Breast epithelium (tissue), 3 donors: ENCODE results near the gene TIGIT.

Experiments used
- POLR2A ChIP-seq: fragments of 450-650 bp; IDR thresholded peaks from one replicate; pipeline ENCODE4 v1.6.1; 2016; ENCODE audit warnings: antibody characterized with exemption, mild to moderate bottlenecking, moderate library complexity
- POLR2AphosphoS5 ChIP-seq, 3 donors: sonication (generic); formaldehyde crosslinking; IDR thresholded peaks; one replicate each; pipeline ENCODE4 v1.6.1; 2017; ENCODE audit warnings: antibody characterized with exemption in 3 of 3
- TF ChIP-seq, protein P1 (sequence below), 3 donors: fragments of 450-650 bp; IDR thresholded peaks; one replicate each; pipeline ENCODE4 v1.5.1; 2016 to 2017; ENCODE audit warnings: antibody characterized with exemption in 3 of 3, mild to moderate bottlenecking in 3 of 3, moderate library complexity in 3 of 3

DNA sequence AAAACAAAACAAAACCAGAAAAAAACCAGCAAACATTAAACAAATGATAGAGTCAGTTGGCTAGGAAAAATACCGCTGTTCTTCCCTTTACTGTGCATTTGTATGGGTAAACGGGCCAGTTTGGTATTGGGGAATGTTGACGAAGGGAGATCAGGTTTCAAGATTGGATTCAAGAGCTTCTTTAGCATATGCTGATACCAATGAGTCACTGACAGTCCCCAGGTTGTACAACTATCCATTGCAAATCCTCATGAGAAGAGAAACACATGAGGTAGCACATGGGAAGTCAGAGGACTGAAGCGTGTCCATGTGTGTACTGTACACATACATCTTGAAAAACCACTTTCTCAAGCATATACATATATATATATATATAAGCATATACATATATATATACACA, 25.6 kb downstream of the TIGIT start:
- TF ChIP-seq, protein P1, sequence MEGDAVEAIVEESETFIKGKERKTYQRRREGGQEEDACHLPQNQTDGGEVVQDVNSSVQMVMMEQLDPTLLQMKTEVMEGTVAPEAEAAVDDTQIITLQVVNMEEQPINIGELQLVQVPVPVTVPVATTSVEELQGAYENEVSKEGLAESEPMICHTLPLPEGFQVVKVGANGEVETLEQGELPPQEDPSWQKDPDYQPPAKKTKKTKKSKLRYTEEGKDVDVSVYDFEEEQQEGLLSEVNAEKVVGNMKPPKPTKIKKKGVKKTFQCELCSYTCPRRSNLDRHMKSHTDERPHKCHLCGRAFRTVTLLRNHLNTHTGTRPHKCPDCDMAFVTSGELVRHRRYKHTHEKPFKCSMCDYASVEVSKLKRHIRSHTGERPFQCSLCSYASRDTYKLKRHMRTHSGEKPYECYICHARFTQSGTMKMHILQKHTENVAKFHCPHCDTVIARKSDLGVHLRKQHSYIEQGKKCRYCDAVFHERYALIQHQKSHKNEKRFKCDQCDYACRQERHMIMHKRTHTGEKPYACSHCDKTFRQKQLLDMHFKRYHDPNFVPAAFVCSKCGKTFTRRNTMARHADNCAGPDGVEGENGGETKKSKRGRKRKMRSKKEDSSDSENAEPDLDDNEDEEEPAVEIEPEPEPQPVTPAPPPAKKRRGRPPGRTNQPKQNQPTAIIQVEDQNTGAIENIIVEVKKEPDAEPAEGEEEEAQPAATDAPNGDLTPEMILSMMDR (IDR thresholded peaks at IDR 0.05), result no peak
- TF ChIP-seq POLR2A (no peak), POLR2AphosphoS5 (IDR thresholded peaks at IDR 0.05) (no peak)
